BLaER1 treated with 17β-estradiol and CSF1 and Interleukin-3, amounts not matched to agents 10 nM and 100 nM (cell line): ENCODE results near the gene ADAMTS9.

ENCODE experiments used
- H3K27ac ChIP-seq, 11 experiments: shearing (Covaris generic); formaldehyde crosslinking; 2 replicates each; pipeline ENCODE4 v1.8.1; 2022
- H3K27me3 ChIP-seq, 11 experiments: shearing (Covaris generic); formaldehyde crosslinking; 2 replicates each; pipeline ENCODE4 v1.8.1; 2022
- H3K36me3 ChIP-seq, 11 experiments: shearing (Covaris generic); formaldehyde crosslinking; 2 replicates each; pipeline ENCODE4 v1.8.1; 2022
- H3K4me1 ChIP-seq, 10 experiments: shearing (Covaris generic); formaldehyde crosslinking; 2 replicates each; pipeline ENCODE4 v1.8.1; 2022
- H3K4me2 ChIP-seq, 11 experiments: shearing (Covaris generic); formaldehyde crosslinking; 2 replicates each; pipeline ENCODE4 v1.8.1; 2022
- H3K4me3 ChIP-seq, 10 experiments: shearing (Covaris generic); formaldehyde crosslinking; 2 replicates each; pipeline ENCODE4 v1.8.1; 2022
- H3K9ac ChIP-seq, 11 experiments: shearing (Covaris generic); formaldehyde crosslinking; 2 replicates each; pipeline ENCODE4 v1.8.1; 2022
- H3K9me3 ChIP-seq, 11 experiments: shearing (Covaris generic); formaldehyde crosslinking; replicated peaks in 1 of 11; 2 replicates each; pipeline ENCODE4 v1.8.1; 2022
- H4K20me1 ChIP-seq, 11 experiments: shearing (Covaris generic); formaldehyde crosslinking; 2 replicates each; pipeline ENCODE4 v1.8.1; 2022
- Cebpa-rat ChIP-seq, 11 experiments: shearing (Covaris generic); IDR thresholded peaks; 2 replicates each; pipeline ENCODE4 v1.8.1; 2022

ADAMTS9 gene

DNA sequence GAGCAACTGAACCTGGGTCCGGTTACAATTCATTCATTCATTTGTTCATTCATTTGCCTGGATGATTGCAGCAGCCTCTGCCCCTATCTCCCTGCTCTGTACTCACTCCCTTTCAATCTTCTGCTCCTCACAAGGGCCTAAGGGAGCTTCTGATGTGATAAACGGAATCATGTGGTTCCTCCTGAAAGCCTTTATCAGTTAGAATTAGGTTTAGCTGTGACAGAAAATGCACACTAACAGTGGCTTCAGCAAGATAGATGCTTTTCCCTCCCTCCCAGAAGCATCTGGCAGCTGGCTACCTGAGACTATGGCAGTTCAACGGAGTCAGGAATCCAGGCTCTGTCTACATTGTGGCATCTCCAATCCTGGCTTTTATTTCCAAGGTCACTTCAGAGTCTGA lies 196.0 kb downstream of the ADAMTS9 start:
- Histone ChIP-seq H3K4me1 (peaks cover 0 to 17% (median 11%) of the 10 kb centered on the region in 10 experiments; a peak in 15 of 20 replicates), H4K20me1 (0 out of 22 replicates have a peak, but pooled peaks cover 0 to 6% (median 0%) of the 10 kb centered on the region in 11 experiments), H3K27ac (no peak overlapping the region), H3K4me2 (no peak overlapping the region), H3K9me3 (no peaks in the 10 kb centered on the region), H3K9ac (no peak overlapping the region), H3K4me3 (no peak overlapping the region), H3K36me3 (no peaks in the 10 kb centered on the region), H3K27me3 (peaks cover 44 to 65% (median 59%) of the 10 kb centered on the region in 11 experiments)
- no peak for TF ChIP-seq Cebpa-rat (IDR thresholded peaks at IDR 0.05)

DNA sequence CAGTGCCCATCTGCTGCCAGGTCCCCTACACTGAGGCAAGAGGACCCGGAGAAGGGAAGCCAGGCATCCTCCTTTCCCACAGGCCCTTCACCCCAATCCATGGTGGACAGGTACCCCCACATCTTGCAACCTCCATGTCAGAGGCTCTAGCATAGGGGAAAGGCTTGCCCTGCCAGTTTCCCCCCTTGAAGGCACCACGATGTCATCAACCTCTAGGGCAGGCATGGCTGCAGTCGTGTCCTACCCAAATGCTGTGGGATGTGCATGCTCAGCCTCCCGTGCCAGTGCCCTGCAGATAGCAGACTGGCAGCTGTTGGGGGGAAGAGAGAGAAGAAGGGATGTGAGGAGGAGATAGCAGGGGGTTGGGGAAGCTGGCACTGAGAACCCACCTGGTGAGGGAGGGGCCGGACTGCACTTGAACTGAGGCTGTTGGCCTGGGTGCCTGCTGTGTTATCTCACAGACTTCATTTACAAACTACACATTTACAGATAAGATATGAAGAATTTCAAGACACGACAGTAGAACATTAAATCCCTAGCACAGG lies 197.5 kb downstream of the ADAMTS9 start:
- Histone ChIP-seq H3K4me2 (no peak overlapping the region), H3K4me3 (no peak overlapping the region), H3K27ac (no peak overlapping the region), H3K4me1 (peaks cover 0 to 25% (median 12%) of the 10 kb centered on the region in 10 experiments; a peak in 15 of 20 replicates), H4K20me1 (0 out of 22 replicates have a peak, but pooled peaks cover 0 to 6% (median 0%) of the 10 kb centered on the region in 11 experiments), H3K9me3 (no peaks in the 10 kb centered on the region), H3K9ac (no peak overlapping the region), H3K27me3 (peaks cover 44 to 65% (median 59%) of the 10 kb centered on the region in 11 experiments), H3K36me3 (no peaks in the 10 kb centered on the region)
- no peak for TF ChIP-seq Cebpa-rat (IDR thresholded peaks at IDR 0.05)

DNA sequence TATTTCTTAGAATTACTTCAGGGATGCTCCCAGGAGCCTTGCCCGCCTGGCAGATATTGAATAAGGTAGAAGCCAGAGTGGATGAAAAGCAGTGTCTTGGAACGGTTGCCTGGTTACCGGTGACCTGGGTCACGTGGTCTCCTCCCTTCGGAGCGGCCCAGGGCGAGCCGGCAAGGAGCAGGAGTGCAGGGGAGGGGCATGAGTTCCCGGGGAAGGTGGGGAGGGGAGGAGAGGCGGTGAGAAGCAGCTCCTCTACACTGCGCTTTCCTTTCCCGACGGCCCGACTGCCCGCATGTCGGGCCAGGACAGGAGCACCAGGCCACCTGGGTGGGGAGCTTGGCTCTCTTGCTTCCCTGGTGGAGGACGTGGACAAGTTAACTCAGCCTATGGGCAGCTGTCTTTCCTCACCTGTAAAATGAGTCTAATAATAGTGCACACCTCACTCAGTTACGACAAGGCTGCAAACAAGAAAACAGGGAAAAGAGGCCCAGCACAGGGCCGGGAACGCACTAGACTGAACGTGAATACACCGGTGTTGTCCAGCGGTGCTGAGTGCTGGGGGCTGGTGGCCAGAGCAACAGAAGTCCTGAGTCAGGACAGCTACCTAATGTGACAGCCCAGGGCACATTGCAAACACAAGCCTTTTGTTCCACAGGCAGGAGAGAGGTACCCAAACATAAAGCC lies 198.3 kb downstream of the ADAMTS9 start:
- no peaks in the 10 kb centered on the region for H3K9me3 ChIP-seq
- H3K27ac ChIP-seq = no peak overlapping the region
- peak overlapping the region in 10 of 11 experiments; percentile 1 to 40 (median 17); a peak in 14 of 22 replicates for H3K4me2 ChIP-seq
- peaks cover 41 to 59% (median 56%) of the 10 kb centered on the region in 11 experiments for H3K27me3 ChIP-seq
- H3K4me1 ChIP-seq = peaks cover 0 to 26% (median 12%) of the 10 kb centered on the region in 10 experiments; a peak in 15 of 20 replicates
- H3K4me3 ChIP-seq = no peak overlapping the region
- H3K9ac ChIP-seq = no peak overlapping the region
- TF ChIP-seq Cebpa-rat (IDR thresholded peaks at IDR 0.05) = no peak
- H4K20me1 ChIP-seq = 0 out of 22 replicates have a peak, but pooled peaks cover 0 to 6% (median 0%) of the 10 kb centered on the region in 11 experiments
- H3K36me3 ChIP-seq = no peaks in the 10 kb centered on the region

DNA sequence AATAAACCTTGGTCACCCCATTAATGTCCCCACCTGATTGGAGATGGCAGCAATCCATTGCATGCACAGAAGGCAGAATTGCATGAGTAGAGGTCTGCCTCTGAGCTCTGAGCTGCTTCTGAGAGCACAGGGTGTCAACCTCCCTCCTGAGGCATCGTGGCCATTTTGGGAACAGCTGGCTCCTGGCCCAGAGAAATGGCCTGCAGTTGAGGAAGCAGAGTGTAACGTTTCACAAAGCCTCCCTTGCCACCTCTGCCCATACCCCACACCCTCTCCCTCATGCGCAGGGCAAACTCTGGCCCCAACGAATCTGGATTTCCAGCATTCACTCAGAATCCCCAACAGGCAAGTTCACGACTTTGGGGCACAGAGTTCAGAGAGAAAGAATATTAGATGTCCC lies 198.9 kb downstream of the ADAMTS9 start:
- Histone ChIP-seq H3K9me3 (no peaks in the 10 kb centered on the region), H3K27me3 (peaks cover 35 to 54% (median 50%) of the 10 kb centered on the region in 11 experiments), H3K27ac (no peak overlapping the region), H3K4me3 (no peak overlapping the region), H3K9ac (no peak overlapping the region), H3K36me3 (no peaks in the 10 kb centered on the region), H3K4me2 (peak overlapping the region in 10 of 11 experiments; percentile 1 to 40 (median 17); a peak in 14 of 22 replicates), H4K20me1 (0 out of 22 replicates have a peak, but pooled peaks cover 0 to 6% (median 0%) of the 10 kb centered on the region in 11 experiments), H3K4me1 (peaks cover 0 to 29% (median 12%) of the 10 kb centered on the region in 10 experiments; a peak in 15 of 20 replicates)
- TF ChIP-seq Cebpa-rat (IDR thresholded peaks at IDR 0.05) = no peak

DNA sequence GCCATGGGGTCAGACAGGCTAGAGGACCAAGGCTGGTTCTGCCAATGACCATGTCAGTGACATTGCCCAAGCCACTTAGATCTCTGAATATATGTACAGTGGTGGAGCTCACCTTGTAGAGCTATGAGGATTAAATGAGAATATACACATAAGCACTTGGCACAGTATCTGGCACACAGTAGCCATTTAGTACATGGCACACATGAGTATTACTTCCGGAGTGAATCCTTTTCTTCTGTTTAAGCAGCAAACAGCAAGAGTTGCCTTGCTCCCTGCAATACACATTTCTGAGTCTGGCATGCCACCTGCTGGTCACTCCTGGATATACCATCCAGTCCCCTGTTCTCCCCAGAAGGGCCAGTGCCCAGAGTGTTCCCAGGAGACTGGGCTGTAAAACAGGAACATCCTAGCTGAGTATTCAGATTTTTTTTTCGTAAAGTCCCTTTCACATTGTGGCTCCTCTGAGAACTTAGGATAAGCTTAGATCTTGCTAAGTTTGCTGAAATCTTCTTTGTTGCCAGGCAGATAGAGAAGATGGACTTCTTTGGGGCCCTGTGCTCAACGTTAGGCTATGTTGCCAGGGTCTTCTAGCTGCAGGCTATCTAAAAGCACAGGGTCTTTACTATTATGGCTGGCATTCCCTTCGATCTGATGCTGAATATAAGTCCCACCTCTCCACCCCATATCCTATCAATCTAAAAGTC lies 203.4 kb downstream of the ADAMTS9 start:
- H3K4me2 ChIP-seq = 0 out of 22 replicates have a peak overlapping the region, but pooled peaks of 1 of the 11 experiments have one; percentile 7
- TF ChIP-seq Cebpa-rat (IDR thresholded peaks at IDR 0.05) = no peak
- peaks cover 0 to 3% (median 0%) of the 10 kb centered on the region in 11 experiments; a peak in 1 of 22 replicates for H3K9me3 ChIP-seq
- H3K9ac ChIP-seq = no peak overlapping the region
- H3K4me3 ChIP-seq = no peak overlapping the region
- H3K27me3 ChIP-seq = peaks cover 0 to 9% (median 5%) of the 10 kb centered on the region in 11 experiments; a peak in 15 of 22 replicates
- peaks cover 0 to 29% (median 11%) of the 10 kb centered on the region in 10 experiments; a peak in 15 of 20 replicates for H3K4me1 ChIP-seq
- no peaks in the 10 kb centered on the region for H4K20me1 ChIP-seq
- no peaks in the 10 kb centered on the region for H3K36me3 ChIP-seq
- no peak overlapping the region for H3K27ac ChIP-seq

DNA sequence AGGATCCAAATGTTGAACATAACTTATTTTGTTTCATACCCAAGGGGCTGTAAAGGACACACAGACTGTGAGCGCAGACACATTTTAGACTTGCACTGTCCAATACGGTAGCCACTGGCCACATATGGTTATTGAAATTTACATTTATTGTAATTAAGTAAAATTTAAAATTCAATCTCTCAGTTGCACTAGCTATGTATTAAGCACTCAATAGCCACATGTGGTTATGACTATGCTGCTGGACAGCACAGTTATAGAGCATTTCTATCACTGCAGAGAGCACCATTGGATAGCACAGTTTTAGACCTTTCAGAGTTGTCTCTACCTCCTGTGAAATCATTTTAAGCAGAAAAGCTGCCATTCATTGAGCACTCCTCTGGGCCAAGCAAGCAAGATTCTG lies 204.3 kb downstream of the ADAMTS9 start:
- Histone ChIP-seq H3K27ac (no peak overlapping the region), H3K4me2 (no peak overlapping the region), H3K36me3 (no peaks in the 10 kb centered on the region), H3K9ac (no peak overlapping the region), H4K20me1 (no peaks in the 10 kb centered on the region), H3K4me3 (no peak overlapping the region), H3K9me3 (peaks cover 0 to 3% (median 0%) of the 10 kb centered on the region in 11 experiments; a peak in 1 of 22 replicates), H3K4me1 (peaks cover 0 to 20% (median 1%) of the 10 kb centered on the region in 10 experiments; a peak in 10 of 20 replicates), H3K27me3 (no peaks in the 10 kb centered on the region)
- no peak for TF ChIP-seq Cebpa-rat (IDR thresholded peaks at IDR 0.05)

DNA sequence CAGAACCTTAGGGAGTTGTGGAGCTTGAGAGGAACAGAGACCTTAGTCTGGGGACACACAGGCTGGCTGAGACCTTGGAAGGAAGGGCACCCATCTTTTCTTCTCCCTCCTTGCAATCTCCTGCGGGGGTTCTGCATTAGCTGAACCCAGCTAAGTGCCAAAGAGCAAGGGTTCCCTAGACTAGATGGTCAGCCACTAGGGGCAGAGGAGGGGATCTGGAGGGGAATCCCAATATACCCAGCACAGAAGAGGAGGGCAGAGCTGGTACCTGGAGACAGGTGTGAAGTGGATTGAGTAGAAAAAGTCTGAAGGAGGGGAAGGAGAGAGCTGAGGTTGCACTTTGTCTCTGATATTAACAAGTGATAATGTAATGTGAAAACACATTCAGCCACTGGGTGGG lies 212.8 kb downstream of the ADAMTS9 start:
- Histone ChIP-seq H3K36me3 (no peaks in the 10 kb centered on the region), H4K20me1 (no peaks in the 10 kb centered on the region), H3K4me1 (peaks cover 0 to 7% (median 0%) of the 10 kb centered on the region in 10 experiments; a peak in 4 of 20 replicates), H3K4me2 (no peak overlapping the region), H3K27ac (no peak overlapping the region), H3K27me3 (peaks cover 0 to 26% (median 0%) of the 10 kb centered on the region in 11 experiments; a peak in 6 of 22 replicates), H3K9ac (no peak overlapping the region), H3K4me3 (no peak overlapping the region), H3K9me3 (peaks cover 0 to 15% (median 12%) of the 10 kb centered on the region in 11 experiments; a peak in 10 of 22 replicates)
- no peak for TF ChIP-seq Cebpa-rat (IDR thresholded peaks at IDR 0.05)

DNA sequence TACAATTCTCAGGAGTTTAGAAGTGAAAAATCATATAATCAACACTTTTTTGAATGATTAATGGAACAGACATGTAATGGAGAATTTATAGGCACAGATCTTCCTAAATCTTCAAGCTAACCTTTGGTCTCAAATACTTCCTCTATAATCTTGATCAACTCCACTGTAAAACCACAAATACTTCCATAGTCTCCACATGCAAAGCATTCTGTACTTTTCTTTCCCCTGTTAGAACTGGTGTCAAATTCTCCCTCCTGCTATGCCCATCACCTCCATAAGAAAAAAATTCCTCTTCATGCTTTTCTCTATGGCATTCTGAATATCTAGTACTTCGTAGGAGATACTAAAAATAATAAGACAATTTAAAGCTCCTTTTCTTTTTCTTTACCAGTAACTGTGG lies 214.3 kb downstream of the ADAMTS9 start:
- no peak overlapping the region for H3K27ac ChIP-seq
- H3K4me3 ChIP-seq = no peak overlapping the region
- H3K27me3 ChIP-seq = peaks cover 0 to 26% (median 0%) of the 10 kb centered on the region in 11 experiments; a peak in 6 of 22 replicates
- no peaks in the 10 kb centered on the region for H4K20me1 ChIP-seq
- H3K4me1 ChIP-seq = peaks cover 0 to 7% (median 0%) of the 10 kb centered on the region in 10 experiments; a peak in 4 of 20 replicates
- H3K9ac ChIP-seq = no peak overlapping the region
- H3K9me3 ChIP-seq = peaks cover 0 to 15% (median 12%) of the 10 kb centered on the region in 11 experiments; a peak in 10 of 22 replicates
- no peaks in the 10 kb centered on the region for H3K36me3 ChIP-seq
- no peak for TF ChIP-seq Cebpa-rat (IDR thresholded peaks at IDR 0.05)
- 0 out of 22 replicates have a peak overlapping the region, but pooled peaks of 2 of the 11 experiments have one; percentile 10 to 19 for H3K4me2 ChIP-seq
